ENCODE results near the gene PKNOX2.

Gene PKNOX2

GRCh38 chr11:125257190-125257579 lies 92.6 kb downstream of the PKNOX2 start:
- no peak for DNase-seq (ENCODE audit: low read depth)
- no peak overlapping the region for H3K4me3 ChIP-seq (ENCODE audit: low read depth, low read length)
- TF ChIP-seq CTCF (IDR thresholded peaks at IDR 0.05; ENCODE audit: control insufficient read depth, extremely low read depth, insufficient read depth): peak; percentile 26; the same call in 1 of the 2 replicates

DNA sequence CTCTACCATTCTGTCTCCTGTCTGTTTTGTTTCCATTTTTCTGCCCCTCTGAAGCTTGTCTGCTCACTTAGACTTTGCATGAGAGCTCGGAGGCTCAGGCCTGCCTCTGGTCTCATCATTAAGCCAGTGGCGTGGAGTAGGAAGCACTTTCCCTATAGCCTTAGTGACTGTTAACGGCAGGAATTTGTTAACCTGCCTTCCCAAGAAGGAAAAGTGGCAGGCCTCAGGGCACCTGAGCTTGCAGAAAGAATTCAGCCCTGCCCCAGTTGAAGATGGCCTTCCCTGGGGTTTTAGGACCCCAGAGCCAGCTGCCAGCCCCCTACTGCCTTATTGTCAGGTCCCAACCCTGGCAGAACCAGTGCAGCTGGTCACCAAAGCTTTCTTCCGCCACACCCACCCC lies 93.2 kb downstream of the PKNOX2 start:
- no peak for TF ChIP-seq CTCF (IDR thresholded peaks at IDR 0.05; ENCODE audit: control insufficient read depth, extremely low read depth, insufficient read depth)
- DNase-seq (ENCODE audit: low read depth): no peak
- H3K4me3 ChIP-seq (ENCODE audit: low read depth, low read length): no peak overlapping the region

DNA sequence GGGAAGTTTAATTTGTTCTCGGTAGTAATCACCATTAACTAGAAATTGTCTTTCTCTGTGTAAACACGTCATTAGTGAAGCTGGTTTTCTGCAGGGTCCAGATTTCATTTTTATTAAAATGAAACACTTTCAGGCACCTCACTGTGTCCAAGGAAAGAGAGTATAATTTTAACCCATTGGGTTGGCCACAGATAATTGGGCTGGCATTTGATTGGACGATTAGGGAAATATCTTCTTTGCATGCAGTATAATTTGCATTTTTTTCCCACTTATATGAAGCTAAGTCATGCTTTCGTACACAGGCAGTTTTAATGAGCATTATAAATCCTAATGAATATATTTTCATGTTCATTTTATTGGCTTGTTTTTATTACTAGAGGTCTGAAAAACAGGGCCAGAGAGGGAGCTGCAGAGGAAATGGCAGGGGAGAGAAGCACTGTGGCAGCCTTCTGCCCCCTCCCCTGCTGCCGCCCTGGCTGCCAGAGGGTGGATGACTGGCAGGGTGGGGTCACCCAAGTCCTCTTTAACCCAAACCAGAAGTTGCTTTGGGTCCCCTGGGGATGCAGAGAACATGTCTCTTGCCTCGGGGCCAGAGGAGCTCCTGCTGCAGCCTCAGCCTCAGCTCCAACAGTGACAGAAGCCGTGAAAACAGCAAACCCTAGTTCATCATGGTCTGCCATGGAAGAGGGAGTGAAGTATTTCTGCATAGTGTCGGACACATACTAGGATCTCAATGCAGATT lies 93.9 kb downstream of the PKNOX2 start:
- TF ChIP-seq CTCF (IDR thresholded peaks at IDR 0.05; ENCODE audit: control insufficient read depth, extremely low read depth, insufficient read depth): no peak
- H3K4me3 ChIP-seq (ENCODE audit: low read depth, low read length): no peak overlapping the region
- no peak for DNase-seq (ENCODE audit: low read depth)

DNA sequence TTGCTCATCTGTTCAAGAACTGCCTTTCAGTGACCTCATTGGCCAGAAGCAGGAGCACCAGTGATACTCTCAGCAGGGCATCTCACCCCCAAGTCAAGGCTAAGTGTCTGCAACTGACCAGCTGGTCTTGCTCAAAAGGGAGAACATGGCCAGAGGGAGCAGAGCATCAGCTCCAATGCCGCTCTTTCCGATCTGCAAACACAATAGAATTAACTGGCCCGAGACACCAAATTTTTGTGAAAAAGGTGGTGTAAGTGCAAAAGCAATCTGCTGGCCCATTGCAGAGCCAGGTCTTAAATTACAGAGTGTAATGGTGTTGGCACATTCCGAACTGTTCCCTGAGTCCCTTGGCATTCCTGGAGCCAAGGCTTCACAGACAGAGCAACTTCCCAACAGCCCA lies 97.0 kb downstream of the PKNOX2 start:
- DNase-seq (ENCODE audit: low read depth): no peak
- no peak overlapping the region for H3K4me3 ChIP-seq (ENCODE audit: low read depth, low read length)
- no peak for TF ChIP-seq CTCF (IDR thresholded peaks at IDR 0.05; ENCODE audit: control insufficient read depth, extremely low read depth, insufficient read depth)

DNA sequence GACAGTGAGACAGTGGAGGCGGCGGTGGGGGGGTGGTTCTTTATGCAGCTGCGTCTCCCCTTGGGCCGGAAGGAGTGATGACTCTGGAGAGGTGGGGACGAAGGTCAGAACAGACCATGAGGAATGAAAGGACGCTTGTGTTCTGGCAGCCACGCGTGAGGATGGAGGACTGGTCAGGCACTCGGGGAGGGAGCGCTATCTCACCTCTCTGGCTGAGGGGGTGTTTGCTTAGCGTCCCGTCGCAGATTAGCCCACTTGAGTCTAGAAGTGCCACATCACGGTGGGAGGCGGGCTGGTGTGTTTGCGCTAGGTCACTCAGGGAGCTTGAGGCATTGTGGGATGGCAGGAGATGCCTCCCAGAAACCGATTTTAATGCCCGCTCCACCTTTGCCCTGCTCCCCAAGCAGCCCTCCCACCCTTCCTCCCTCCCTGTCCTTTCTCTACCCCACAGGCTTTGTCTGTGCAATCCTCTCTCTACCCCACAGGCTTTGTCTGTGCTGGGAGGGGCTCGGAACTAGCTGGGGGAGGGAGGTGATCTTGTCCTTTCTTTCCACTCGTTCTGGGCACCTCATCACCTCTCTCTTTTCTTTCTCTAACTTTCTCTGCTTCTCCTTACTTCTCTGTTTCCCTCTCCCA lies 97.8 kb downstream of the PKNOX2 start:
- no peak for DNase-seq (ENCODE audit: low read depth)
- H3K4me3 ChIP-seq (ENCODE audit: low read depth, low read length): no peak overlapping the region
- no peak for TF ChIP-seq CTCF (IDR thresholded peaks at IDR 0.05; ENCODE audit: control insufficient read depth, extremely low read depth, insufficient read depth)

DNA sequence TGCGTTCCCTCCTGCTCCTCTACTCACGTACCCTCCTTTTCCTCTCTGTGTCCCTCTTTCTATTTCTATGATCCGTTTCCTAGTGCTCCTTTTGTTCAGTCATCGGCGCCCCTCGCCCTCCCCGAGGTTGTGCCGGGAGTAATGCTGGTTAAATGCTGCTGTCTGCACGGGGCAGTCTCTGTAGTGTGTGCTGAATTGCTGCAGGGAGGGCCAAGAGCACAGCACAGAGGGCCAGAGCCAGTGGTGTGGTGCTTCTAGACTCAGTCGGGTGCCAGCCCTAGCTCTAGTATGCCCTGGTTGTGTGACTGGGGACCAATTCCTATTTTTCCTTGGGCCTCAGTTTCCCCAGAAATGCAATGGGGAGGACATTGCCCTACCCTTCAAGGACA lies 98.3 kb downstream of the PKNOX2 start:
- no peak for TF ChIP-seq CTCF (IDR thresholded peaks at IDR 0.05; ENCODE audit: control insufficient read depth, extremely low read depth, insufficient read depth)
- no peak overlapping the region for H3K4me3 ChIP-seq (ENCODE audit: low read depth, low read length)
- DNase-seq (ENCODE audit: low read depth): no peak
